ENCODE measurements around the gene PLEKHB2. TPM values are rescaled to one million over a fixed set of nuclear protein-coding genes. Genes with fewer than 3 reads are reported as not detected.

Gene PLEKHB2
- polyA plus RNA-seq, 3 donors = 53.9 to 172 (median 146) TPM

DNA sequence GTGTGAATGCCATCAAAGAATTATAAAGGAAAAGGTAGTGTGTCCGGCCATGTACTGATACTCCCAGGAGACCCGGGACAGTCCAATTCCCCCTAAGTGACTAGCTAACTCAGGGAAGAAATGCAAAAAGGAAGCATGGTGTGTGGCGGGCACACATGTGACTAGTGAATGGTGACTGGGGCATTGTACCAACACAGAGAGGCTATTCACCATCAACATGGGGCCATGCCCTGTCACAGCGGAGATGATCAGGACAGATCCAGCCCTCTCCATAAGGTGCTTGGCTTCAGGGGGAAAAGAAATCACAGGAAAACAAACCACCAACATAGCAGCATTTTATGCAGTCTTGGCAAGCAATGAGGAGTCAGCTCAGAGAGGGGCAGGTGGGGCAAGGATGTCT is 46.2 kb upstream of the PLEKHB2 start:
- Mint-ChIP-seq H3K27ac (peak overlapping the region in 2 of 7 donors; percentile 3 to 46), H3K9me3 (peaks cover 0 to 2% (median 0%) of the 10 kb centered on the region in 7 donors), H3K27me3 (ENCODE audit: low read depth in 3 of 3) (no peaks in the 10 kb centered on the region), H3K4me1 (no peaks in the 10 kb centered on the region), H3K36me3 (peaks cover 68 to 93% of the 10 kb centered on the region in 2 donors), H3K4me3 (no peak overlapping the region)
- WGBS (ENCODE audit: insufficient coverage) = 100% methylated on average over 1 of the region's 4 CpGs
- Histone ChIP-seq H3K4me2 (replicated peaks; ENCODE audit: extremely low read depth, low read length, poor library complexity, severe bottlenecking) (no peak overlapping the region), H2AFZ (ENCODE audit: insufficient read depth, low read depth, low read length, poor library complexity, severe bottlenecking) (no peak overlapping the region), H3K27me3 (ENCODE audit: control insufficient read depth in 2 of 2, insufficient read depth in 2 of 2, low read length in 2 of 2) (no peaks in the 10 kb centered on the region), H3K27ac (ENCODE audit: low read depth in 1 of 2, low read length in 2 of 2) (no peak overlapping the region), H3K36me3 (replicated peaks in 1 of 2; ENCODE audit: control insufficient read depth in 1 of 2, insufficient read depth in 2 of 2, low read length in 2 of 2) (peaks cover 65 to 91% of the 10 kb centered on the region in 2 donors), H3K9ac (ENCODE audit: insufficient read depth, low read length, poor library complexity, severe bottlenecking) (no peak overlapping the region), H3K4me1 (ENCODE audit: control insufficient read depth in 1 of 2, insufficient read depth in 2 of 2, low read length in 2 of 2) (no peaks in the 10 kb centered on the region), H3K4me3 (replicated peaks in 1 of 3; ENCODE audit: low read depth in 2 of 3, low read length in 3 of 3) (no peak overlapping the region), H4K20me1 (ENCODE audit: insufficient read depth, low read length) (peaks cover 94% of the 10 kb centered on the region), H3K79me2 (ENCODE audit: insufficient read depth, low read length) (peaks cover 79% of the 10 kb centered on the region), H3K9me3 (replicated peaks in 1 of 2; ENCODE audit: control insufficient read depth in 1 of 2, insufficient read depth in 1 of 2, low read length in 2 of 2) (no peaks in the 10 kb centered on the region)
- TF ChIP-seq, protein P1, sequence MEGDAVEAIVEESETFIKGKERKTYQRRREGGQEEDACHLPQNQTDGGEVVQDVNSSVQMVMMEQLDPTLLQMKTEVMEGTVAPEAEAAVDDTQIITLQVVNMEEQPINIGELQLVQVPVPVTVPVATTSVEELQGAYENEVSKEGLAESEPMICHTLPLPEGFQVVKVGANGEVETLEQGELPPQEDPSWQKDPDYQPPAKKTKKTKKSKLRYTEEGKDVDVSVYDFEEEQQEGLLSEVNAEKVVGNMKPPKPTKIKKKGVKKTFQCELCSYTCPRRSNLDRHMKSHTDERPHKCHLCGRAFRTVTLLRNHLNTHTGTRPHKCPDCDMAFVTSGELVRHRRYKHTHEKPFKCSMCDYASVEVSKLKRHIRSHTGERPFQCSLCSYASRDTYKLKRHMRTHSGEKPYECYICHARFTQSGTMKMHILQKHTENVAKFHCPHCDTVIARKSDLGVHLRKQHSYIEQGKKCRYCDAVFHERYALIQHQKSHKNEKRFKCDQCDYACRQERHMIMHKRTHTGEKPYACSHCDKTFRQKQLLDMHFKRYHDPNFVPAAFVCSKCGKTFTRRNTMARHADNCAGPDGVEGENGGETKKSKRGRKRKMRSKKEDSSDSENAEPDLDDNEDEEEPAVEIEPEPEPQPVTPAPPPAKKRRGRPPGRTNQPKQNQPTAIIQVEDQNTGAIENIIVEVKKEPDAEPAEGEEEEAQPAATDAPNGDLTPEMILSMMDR (IDR thresholded peaks at IDR 0.05) = no peak
- intact Hi-C loops (cut with micrococcal nuclease) = no loop called here
- DNase-seq = no peak

DNA sequence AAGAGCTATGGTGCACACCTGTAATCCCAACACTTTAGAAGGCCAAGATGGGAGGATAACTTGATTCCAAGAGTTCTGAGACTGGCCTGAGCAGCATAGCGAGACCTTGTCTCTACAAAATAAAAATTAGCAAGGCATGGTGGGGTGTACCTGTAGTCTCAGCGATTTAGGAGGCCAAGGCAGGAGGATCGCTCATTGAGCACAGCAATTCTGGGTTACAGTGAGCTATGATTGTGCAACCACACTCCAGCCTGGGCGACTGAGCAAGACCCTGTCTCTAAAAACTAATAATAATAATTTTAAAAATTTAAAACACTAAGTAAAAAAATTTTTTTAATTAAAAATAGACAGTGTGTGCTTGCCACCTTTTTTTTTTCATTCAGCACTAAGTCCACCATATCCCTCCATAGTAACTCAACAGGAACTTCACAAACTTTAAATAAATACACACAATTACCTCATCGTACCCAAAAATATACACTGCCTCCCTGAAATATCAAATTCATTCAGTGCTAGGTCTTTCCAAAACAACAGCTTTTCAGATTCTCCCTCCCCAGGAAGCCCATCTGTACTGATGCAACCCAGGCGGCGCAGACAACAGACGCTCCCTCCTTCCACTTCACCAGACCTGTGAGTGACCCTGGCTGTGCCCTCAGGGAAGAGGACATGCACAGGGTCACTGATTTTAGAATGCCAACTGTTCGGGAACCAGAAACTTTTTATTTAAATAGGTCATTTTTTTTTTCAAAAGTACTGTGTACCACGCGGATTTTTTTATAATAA is 41.4 kb upstream of the PLEKHB2 start:
- no peak overlapping the region for H3K27ac ChIP-seq (ENCODE audit: low read depth in 1 of 2, low read length in 2 of 2)
- no peak overlapping the region for H2AFZ ChIP-seq (ENCODE audit: insufficient read depth, low read depth, low read length, poor library complexity, severe bottlenecking)
- no peaks in the 10 kb centered on the region for H3K4me1 ChIP-seq (ENCODE audit: control insufficient read depth in 1 of 2, insufficient read depth in 2 of 2, low read length in 2 of 2)
- Mint-ChIP-seq H3K4me3 (no peak overlapping the region), H3K27me3 (ENCODE audit: low read depth in 3 of 3) (no peaks in the 10 kb centered on the region), H3K27ac (peak overlapping the region in 1 of 7 donors; percentile 41), H3K36me3 (peaks cover 57 to 90% of the 10 kb centered on the region in 2 donors), H3K4me1 (no peaks in the 10 kb centered on the region), H3K9me3 (peaks cover 0 to 2% (median 0%) of the 10 kb centered on the region in 7 donors)
- no peaks in the 10 kb centered on the region for H3K9me3 ChIP-seq (replicated peaks in 1 of 2; ENCODE audit: control insufficient read depth in 1 of 2, insufficient read depth in 1 of 2, low read length in 2 of 2)
- TF ChIP-seq, protein P1 (IDR thresholded peaks at IDR 0.05) = no peak
- intact Hi-C loops (cut with micrococcal nuclease) = no loop called here
- no peak overlapping the region for H3K4me2 ChIP-seq (replicated peaks; ENCODE audit: extremely low read depth, low read length, poor library complexity, severe bottlenecking)
- 100% methylated on average over 4 of the region's 11 CpGs for WGBS (ENCODE audit: insufficient coverage)
- peaks cover 96% of the 10 kb centered on the region for H4K20me1 ChIP-seq (ENCODE audit: insufficient read depth, low read length)
- no peak for DNase-seq
- no peak overlapping the region for H3K9ac ChIP-seq (ENCODE audit: insufficient read depth, low read length, poor library complexity, severe bottlenecking)
- H3K27me3 ChIP-seq (ENCODE audit: control insufficient read depth in 2 of 2, insufficient read depth in 2 of 2, low read length in 2 of 2) = no peaks in the 10 kb centered on the region
- no peak overlapping the region for H3K4me3 ChIP-seq (replicated peaks in 1 of 3; ENCODE audit: low read depth in 2 of 3, low read length in 3 of 3)
- H3K36me3 ChIP-seq (replicated peaks in 1 of 2; ENCODE audit: control insufficient read depth in 1 of 2, insufficient read depth in 2 of 2, low read length in 2 of 2) = peaks cover 42 to 92% of the 10 kb centered on the region in 2 donors
- H3K79me2 ChIP-seq (ENCODE audit: insufficient read depth, low read length) = peaks cover 96% of the 10 kb centered on the region

All from CD14-positive monocyte (primary cell).